ENCODE data around the gene TUBA1C. TPM values are rescaled to one million over a fixed set of nuclear protein-coding genes. Genes with fewer than 3 reads are reported as not detected.
"Not testable (repeated sequence)": the region's sequence is repeated elsewhere in the genome, so short reads cannot be mapped to it uniquely, and the experiment has no call there.

Gene TUBA1C
- total RNA-seq, 1 donor from 2014 or later, result 257 TPM

- intact Hi-C loops (cut with micrococcal nuclease), result no loop called here
Measured at GRCh38 chr12:49305762-49306510, 41.1 kb downstream of the TUBA1C start.

DNA sequence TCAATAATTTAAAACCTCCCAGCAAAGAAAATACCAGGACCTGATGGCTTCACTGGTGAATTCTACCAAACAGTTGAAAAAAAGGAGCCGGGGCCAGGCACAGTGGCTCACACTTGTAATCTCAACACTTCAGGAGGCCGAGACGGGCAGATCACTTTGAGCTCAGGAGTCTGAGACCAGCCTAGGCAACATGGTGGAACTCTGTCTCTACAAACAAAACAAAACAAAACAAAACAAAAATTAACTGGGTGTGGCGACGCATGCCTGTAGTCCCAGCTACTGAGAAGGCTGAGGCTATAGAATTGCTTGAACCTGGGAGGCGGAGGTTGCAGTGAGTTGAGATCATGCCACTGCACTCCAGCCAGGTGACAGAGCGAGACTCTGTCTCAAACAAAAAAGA is 44.5 kb downstream of the TUBA1C start:
- intact Hi-C loops (cut with micrococcal nuclease), result no loop called here

GRCh38 chr12:49310451-49311000 is 45.6 kb downstream of the TUBA1C start:
- intact Hi-C loops (cut with micrococcal nuclease), result not testable (repeated sequence)

DNA sequence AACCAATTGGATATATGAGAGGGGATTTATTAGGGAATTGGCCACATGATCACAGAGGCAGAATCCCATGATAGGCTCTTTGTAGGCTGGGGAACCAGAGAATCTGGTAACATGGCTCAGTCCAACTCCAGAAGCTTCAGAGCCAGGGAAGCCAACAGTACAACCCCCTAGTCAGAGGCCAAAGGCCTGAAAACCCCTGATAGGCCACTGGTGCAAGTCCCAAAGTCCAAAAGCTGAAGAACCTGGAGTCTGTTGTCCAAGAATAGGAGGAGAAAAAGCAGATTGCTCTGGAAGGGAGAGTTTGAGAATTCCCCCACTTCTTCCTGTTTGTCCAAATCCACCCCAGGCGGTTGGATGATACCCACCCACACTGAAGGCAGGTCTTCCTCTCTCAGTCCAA is 49.9 kb downstream of the TUBA1C start:
- intact Hi-C loops (cut with micrococcal nuclease), result no loop called here

GRCh38 chr12:49317118-49317517 is 52.2 kb downstream of the TUBA1C start:
- intact Hi-C loops (cut with micrococcal nuclease), result not testable (repeated sequence)

DNA sequence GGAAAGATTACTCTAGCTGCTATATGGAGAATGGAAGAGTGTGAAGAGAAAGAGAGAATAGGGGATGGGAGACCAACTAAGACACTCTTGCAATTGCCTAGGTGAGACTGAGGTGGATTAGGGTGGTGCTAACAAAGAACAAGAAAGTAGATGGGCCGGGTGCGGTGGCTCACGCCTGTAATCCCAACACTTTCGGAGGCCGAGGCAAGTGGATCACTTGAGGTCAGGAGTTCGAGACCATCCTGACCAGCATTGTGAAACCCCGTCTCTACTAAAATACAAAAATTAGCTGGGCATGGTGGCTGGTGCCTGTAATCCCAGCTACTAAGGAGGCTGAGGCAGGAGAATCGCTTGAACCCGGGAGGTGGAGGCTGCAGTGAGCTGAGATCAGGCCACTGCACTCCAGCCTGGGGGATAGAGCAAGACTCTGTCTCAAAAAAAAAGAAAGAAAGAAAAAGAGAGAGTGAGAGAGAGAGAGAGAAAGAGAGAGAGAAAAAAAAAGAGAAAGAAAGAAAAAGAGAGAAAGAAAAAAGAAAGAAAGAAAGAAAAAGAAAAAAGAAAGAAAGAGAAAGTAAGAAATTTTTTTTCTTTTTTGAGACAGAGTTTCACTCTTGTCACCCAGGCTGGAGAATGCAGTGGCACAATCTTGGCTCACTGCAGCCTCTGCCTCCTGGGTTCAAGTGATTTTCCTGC is 55.7 kb downstream of the TUBA1C start:
- intact Hi-C loops (cut with micrococcal nuclease), result not testable (repeated sequence)

- intact Hi-C loops (cut with micrococcal nuclease), result loop anchor here (2.0 kb wide), 2 partner anchors 14 to 58 kb away; partner anchors contain the start of genes C1QL4 and TUBA1C
Measured at GRCh38 chr12:49322367-49322707, 57.5 kb downstream of the TUBA1C start.

DNA sequence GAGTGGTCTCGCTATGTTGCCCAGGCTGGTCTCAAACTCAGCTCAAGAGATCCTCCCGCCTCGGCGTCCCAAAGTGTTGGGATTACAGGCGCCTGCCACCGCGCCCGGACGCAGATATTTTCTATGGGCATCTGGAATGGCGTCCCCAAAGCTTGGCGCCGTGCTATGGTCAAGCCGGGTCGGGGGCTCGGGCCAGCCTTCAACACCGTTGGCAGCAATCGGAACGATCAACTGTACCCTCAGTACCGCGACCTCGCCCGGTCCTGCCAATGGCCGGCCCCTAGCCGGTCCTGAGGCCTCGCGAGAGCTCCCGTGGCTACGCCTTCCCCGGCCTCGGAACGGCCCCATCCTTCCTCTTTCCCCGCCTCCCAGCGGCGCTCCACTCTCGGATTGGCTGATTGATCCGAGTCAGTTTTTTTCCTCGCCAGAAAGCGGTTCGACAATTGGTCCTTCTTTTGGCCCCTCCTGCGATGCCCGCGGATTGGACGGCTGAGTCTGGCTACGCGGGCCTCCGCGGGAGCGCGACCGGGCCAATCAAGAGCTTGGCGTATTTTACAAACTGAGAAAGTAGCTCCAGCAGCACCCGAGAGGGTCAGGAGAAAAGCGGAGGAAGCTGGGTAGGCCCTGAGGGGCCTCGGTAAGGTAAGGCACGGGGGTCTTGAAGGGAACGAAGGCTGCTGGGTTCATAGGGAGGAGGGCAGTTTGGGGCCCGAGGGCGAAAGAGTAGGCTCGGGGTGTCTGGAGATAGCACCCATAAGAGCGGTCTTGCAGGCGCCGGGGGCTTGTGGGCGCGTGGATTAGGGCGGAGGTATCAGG is 58.0 kb downstream of the TUBA1C start, which contains the start of gene TROAP:
TSS of gene TROAP (plus strand) at position 548 of the 816 bp plus-strand sequence. CDS start 354 bp downstream, outside the sequence.
- intact Hi-C loops (cut with micrococcal nuclease), result loop anchor here (1.0 to 2.0 kb wide), 3 partner anchors 14 to 263 kb away; partner anchors contain the start of genes C1QL4, KMT2D and TUBA1C

DNA sequence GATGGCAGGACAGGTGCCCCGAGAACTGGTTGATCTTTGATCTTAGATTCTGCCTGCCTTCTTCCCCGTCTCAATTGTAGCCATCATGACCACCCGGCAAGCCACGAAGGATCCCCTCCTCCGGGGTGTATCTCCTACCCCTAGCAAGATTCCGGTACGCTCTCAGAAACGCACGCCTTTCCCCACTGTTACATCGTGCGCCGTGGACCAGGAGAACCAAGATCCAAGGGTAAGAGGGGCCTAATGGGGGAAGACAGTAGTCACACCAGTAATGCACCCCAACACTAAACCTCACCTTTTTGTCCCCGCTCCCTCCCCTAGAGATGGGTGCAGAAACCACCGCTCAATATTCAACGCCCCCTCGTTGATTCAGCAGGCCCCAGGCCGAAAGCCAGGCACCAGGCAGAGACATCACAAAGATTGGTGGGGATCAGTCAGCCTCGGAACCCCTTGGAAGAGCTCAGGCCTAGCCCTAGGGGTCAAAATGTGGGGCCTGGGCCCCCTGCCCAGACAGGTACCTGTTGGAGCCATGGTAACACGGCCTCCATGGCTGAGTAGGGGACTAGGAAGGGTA is 58.7 kb downstream of the TUBA1C start:
- intact Hi-C loops (cut with micrococcal nuclease), result loop anchor here (1.0 to 2.0 kb wide), 3 partner anchors 13 to 263 kb away; partner anchors contain the start of genes C1QL4, KMT2D and TUBA1C

Other genes starting within 250 kb of the TUBA1C start
- gene PRKAG1, start 246.3 kb upstream of the TUBA1C start, total RNA-seq, result 66.7 and 73.8 TPM in 2 replicates
- 106 and 109 TPM in 2 replicates for gene KMT2D, start 204.3 kb upstream of the TUBA1C start, total RNA-seq
- 5.4 and 6.5 TPM in 2 replicates for gene RHEBL1, start 195.1 kb upstream of the TUBA1C start, total RNA-seq
- gene DHH, start 170.3 kb upstream of the TUBA1C start, total RNA-seq, result 0.07 and 0.09 TPM in 2 replicates
- 45.4 and 47.4 TPM in 2 replicates for gene LMBR1L, start 154.2 kb upstream of the TUBA1C start, total RNA-seq
- gene TUBA1B, start 133.7 kb upstream of the TUBA1C start, total RNA-seq, result 2,161 and 2,173 TPM in 2 replicates
- 90.7 and 92.8 TPM in 2 replicates for gene TUBA1A, start 76.0 kb upstream of the TUBA1C start, total RNA-seq
- not detected in 2 replicates for gene PRPH, start 30.1 kb downstream of the TUBA1C start, total RNA-seq
- gene TROAP, start 58.2 kb downstream of the TUBA1C start, total RNA-seq, result 77.6 and 79.0 TPM in 2 replicates
- not detected in 2 replicates for gene C1QL4, start 72.1 kb downstream of the TUBA1C start, total RNA-seq
- gene DNAJC22, start 81.8 kb downstream of the TUBA1C start, total RNA-seq, result 0.11 TPM in 1 of 2 replicates, not detected in the other
- 14.6 and 17.5 TPM in 2 replicates for gene SPATS2, start 102.4 kb downstream of the TUBA1C start, total RNA-seq